Loucy (cell line): ENCODE measurements around the gene VWA5B1.

Experiments
- H2AFZ ChIP-seq: fragments of 200-600 bp; sonication (generic); 2 replicates; pipeline ENCODE4 v1.6.0; 2016; ENCODE audit warnings: antibody characterized with exemption, mild to moderate bottlenecking, low read length, moderate library complexity
- H3F3A ChIP-seq: fragments of 200-600 bp; 2 replicates; pipeline ENCODE4 v1.6.0; 2016; ENCODE audit warnings: antibody characterized with exemption, low read depth, mild to moderate bottlenecking
- H3K27me3 ChIP-seq: fragments of 200-600 bp; sonication (generic); 2 replicates; pipeline ENCODE4 v1.6.1; 2014; ENCODE audit warnings: low read length, mild to moderate bottlenecking; ENCODE audit not compliant: insufficient read depth, poor library complexity, severe bottlenecking
- H3K36me3 ChIP-seq: fragments of 200-600 bp; sonication (generic); 2 replicates; pipeline ENCODE4 v1.6.1; 2016; ENCODE audit warnings: low read length; ENCODE audit not compliant: insufficient read depth
- H3K4me1 ChIP-seq: fragments of 200-600 bp; sonication (generic); 2 replicates; pipeline ENCODE4 v1.5.1; 2014; ENCODE audit warnings: low read length, mild to moderate bottlenecking; ENCODE audit not compliant: insufficient read depth, poor library complexity, severe bottlenecking
- H3K4me2 ChIP-seq: fragments of 200-600 bp; sonication (generic); 2 replicates; pipeline ENCODE4 v1.6.0; 2014; ENCODE audit warnings: antibody characterized with exemption, low read length, low read depth, mild to moderate bottlenecking; ENCODE audit not compliant: poor library complexity, severe bottlenecking
- H3K4me3 ChIP-seq: fragments of 200-600 bp; sonication (generic); 2 replicates; pipeline ENCODE4 v1.5.1; 2014; ENCODE audit warnings: low read length, mild to moderate bottlenecking, mixed read lengths; ENCODE audit not compliant: poor library complexity, severe bottlenecking
- H3K79me2 ChIP-seq: fragments of 200-600 bp; sonication (generic); 2 replicates; pipeline ENCODE4 v1.6.1; 2014; ENCODE audit warnings: low read length; ENCODE audit not compliant: insufficient read depth
- H3K9ac ChIP-seq: fragments of 200-600 bp; sonication (generic); 2 replicates; pipeline ENCODE4 v1.6.0; 2014; ENCODE audit warnings: mild to moderate bottlenecking, low read depth, low read length, moderate library complexity; ENCODE audit not compliant: poor library complexity, severe bottlenecking
- H3K9me2 ChIP-seq: fragments of 200-600 bp; sonication (generic); replicated peaks from 2 replicates; pipeline ENCODE4 v1.6.1; 2016; ENCODE audit warnings: low read depth, low read length, mixed read lengths
- H3K9me3 ChIP-seq: fragments of 200-600 bp; sonication (generic); 2 replicates; pipeline ENCODE4 v1.6.1; 2014; ENCODE audit warnings: mild to moderate bottlenecking, antibody characterized with exemption, low read length, low read depth; ENCODE audit not compliant: insufficient read depth
- H4K20me1 ChIP-seq: fragments of 200-600 bp; sonication (generic); 2 replicates; pipeline ENCODE4 v1.6.0; 2014; ENCODE audit warnings: antibody characterized with exemption, low read length, mild to moderate bottlenecking; ENCODE audit not compliant: insufficient read depth, poor library complexity, severe bottlenecking
- EZH2phosphoT487 ChIP-seq: fragments of 200-600 bp; IDR thresholded peaks from 2 replicates; pipeline ENCODE4 v1.6.1; 2018; ENCODE audit warnings: antibody characterized with exemption, mild to moderate bottlenecking, moderate library complexity, borderline replicate concordance
- TF ChIP-seq, protein P1 (sequence below): fragments of 200-600 bp; sonication (generic); conservative IDR thresholded peaks from 2 replicates; pipeline ENCODE4 v1.5.1; 2014; ENCODE audit warnings: mild to moderate bottlenecking, antibody characterized with exemption, low read length

The VWA5B1 gene

DNA sequence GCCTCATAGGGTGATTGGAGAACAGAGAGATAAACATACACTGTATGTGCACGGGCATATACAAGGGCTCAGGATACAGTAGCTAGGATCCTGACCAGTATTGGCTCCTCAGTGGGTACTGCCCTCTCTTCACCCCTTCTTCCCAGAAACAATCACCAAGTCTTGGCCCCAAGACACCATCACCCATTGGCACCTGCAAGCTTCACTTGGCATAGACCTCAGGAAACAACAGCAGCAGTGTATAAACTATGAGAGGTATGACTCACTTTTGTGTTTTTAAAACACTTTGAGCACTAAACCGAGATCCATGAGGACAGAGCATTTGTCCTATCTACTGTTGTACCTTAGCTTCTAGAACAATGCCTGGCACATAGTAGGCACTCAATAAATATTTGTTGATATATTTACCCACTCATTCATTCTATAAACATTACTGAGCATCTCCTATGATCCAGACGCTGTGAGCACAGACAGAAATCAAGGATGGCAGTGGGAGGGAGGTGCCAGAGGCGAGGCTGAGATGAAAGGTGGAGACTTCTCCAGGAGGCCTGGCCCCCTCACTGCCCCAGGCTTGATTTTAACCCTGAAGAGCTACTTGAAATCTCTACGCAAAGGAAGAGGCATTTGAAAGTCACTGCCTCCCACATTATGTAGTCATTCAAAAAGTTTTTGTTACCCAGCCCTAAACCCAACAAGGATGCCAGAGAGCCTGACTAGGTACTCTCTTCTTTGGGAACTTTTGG, 100.1 kb downstream of the VWA5B1 start:
- Histone ChIP-seq H3K4me3 (no peak overlapping the region), H3K36me3 (no peaks in the 10 kb centered on the region), H3K4me1 (no peaks in the 10 kb centered on the region), H3K27me3 (peaks cover 3% of the 10 kb centered on the region), H4K20me1 (no peaks in the 10 kb centered on the region), H3K79me2 (no peaks in the 10 kb centered on the region), H3K4me2 (no peak overlapping the region), H3K9me3 (no peaks in the 10 kb centered on the region), H3F3A (no peaks in the 10 kb centered on the region), H3K9me2 (no peaks in the 10 kb centered on the region), H3K9ac (no peak overlapping the region), H2AFZ (no peak overlapping the region)
- no peak for TF ChIP-seq EZH2phosphoT487
- TF ChIP-seq, protein P1, sequence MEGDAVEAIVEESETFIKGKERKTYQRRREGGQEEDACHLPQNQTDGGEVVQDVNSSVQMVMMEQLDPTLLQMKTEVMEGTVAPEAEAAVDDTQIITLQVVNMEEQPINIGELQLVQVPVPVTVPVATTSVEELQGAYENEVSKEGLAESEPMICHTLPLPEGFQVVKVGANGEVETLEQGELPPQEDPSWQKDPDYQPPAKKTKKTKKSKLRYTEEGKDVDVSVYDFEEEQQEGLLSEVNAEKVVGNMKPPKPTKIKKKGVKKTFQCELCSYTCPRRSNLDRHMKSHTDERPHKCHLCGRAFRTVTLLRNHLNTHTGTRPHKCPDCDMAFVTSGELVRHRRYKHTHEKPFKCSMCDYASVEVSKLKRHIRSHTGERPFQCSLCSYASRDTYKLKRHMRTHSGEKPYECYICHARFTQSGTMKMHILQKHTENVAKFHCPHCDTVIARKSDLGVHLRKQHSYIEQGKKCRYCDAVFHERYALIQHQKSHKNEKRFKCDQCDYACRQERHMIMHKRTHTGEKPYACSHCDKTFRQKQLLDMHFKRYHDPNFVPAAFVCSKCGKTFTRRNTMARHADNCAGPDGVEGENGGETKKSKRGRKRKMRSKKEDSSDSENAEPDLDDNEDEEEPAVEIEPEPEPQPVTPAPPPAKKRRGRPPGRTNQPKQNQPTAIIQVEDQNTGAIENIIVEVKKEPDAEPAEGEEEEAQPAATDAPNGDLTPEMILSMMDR: no peak

DNA sequence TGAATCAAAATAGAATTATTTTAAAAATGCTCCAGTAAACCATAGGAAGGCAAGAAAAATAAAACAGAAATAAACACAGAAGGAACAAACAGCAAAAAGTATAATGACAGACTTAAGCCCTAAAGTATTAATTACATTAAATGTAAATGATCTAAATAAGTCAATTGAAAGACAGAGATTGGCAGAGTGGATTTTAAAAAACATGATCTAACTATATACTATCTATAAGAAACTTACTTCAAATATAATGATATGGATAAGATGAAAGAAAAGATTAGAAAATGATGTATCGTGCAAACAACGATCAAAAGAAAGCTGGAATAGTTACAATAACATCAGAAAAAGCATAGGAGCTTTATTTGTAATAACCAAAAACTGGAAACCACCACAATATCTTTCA, 104.6 kb downstream of the VWA5B1 start:
- H3K9ac ChIP-seq: no peak overlapping the region
- H3K27me3 ChIP-seq: no peaks in the 10 kb centered on the region
- H3K9me2 ChIP-seq: no peaks in the 10 kb centered on the region
- no peak overlapping the region for H3K4me2 ChIP-seq
- no peaks in the 10 kb centered on the region for H3K4me1 ChIP-seq
- no peaks in the 10 kb centered on the region for H3F3A ChIP-seq
- H2AFZ ChIP-seq: no peak overlapping the region
- H3K79me2 ChIP-seq: no peaks in the 10 kb centered on the region
- no peaks in the 10 kb centered on the region for H3K36me3 ChIP-seq
- TF ChIP-seq, protein P1: no peak
- no peak for TF ChIP-seq EZH2phosphoT487
- no peaks in the 10 kb centered on the region for H4K20me1 ChIP-seq
- H3K4me3 ChIP-seq: no peak overlapping the region
- no peaks in the 10 kb centered on the region for H3K9me3 ChIP-seq

DNA sequence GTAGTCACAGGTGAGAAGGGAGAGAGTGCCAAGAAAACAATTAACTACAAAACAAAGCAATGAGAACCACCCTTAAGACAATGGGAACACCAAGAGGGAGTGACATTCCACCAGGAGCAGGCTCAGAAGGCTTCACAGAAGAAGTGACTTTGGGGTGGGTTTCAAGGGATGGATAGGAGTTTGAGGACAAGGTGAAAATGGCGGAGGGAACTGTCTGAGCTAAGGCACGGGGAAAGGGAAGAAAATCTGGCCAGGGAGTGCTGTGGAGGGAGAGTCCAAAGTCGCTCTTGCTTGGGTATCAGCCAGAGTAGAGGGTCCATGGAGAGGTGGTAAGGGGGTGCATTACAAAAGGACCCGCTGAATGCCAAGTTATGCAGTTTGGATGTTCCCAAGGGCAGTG, 108.1 kb downstream of the VWA5B1 start:
- H3K9me2 ChIP-seq: no peaks in the 10 kb centered on the region
- H3K9ac ChIP-seq: no peak overlapping the region
- H2AFZ ChIP-seq: no peak overlapping the region
- H3K9me3 ChIP-seq: no peaks in the 10 kb centered on the region
- no peak for TF ChIP-seq EZH2phosphoT487
- TF ChIP-seq, protein P1: no peak
- H3K4me3 ChIP-seq: no peak overlapping the region
- H3K27me3 ChIP-seq: no peaks in the 10 kb centered on the region
- H3K79me2 ChIP-seq: no peaks in the 10 kb centered on the region
- H4K20me1 ChIP-seq: no peaks in the 10 kb centered on the region
- no peaks in the 10 kb centered on the region for H3K36me3 ChIP-seq
- no peaks in the 10 kb centered on the region for H3F3A ChIP-seq
- no peak overlapping the region for H3K4me2 ChIP-seq
- H3K4me1 ChIP-seq: no peaks in the 10 kb centered on the region
